Measurements from ENCODE around the gene STAMBPL1.

The STAMBPL1 gene

GRCh38 chr10:88964360-88964759, 84.3 kb downstream of the STAMBPL1 start:
- no peak overlapping the region for H3K4me2 ChIP-seq (ENCODE audit: low read length)
- TF ChIP-seq EZH2phosphoT487 (IDR thresholded peaks at IDR 0.05; ENCODE audit: low read depth) = no peak
- no peak for TF ChIP-seq CTCF (IDR thresholded peaks at IDR 0.05; ENCODE audit: low read depth, low read length)
- H3K4me1 ChIP-seq (ENCODE audit: low read length) = no peaks in the 10 kb centered on the region
- H3K27ac ChIP-seq (ENCODE audit: low read length) = no peak overlapping the region
- no peaks in the 10 kb centered on the region for H3K79me2 ChIP-seq (ENCODE audit: low read length)
- H3K27me3 ChIP-seq (ENCODE audit: low read depth, low read length) = no peaks in the 10 kb centered on the region
- H4K20me1 ChIP-seq (ENCODE audit: insufficient read depth, low read length) = no peaks in the 10 kb centered on the region
- no peaks in the 10 kb centered on the region for H3K9me3 ChIP-seq (ENCODE audit: insufficient read depth, low read length)
- no peaks in the 10 kb centered on the region for H3K36me3 ChIP-seq (replicated peaks; ENCODE audit: low read depth, low read length)
- H3K9ac ChIP-seq (ENCODE audit: low read length) = no peak overlapping the region
- H3K4me3 ChIP-seq (ENCODE audit: low read length) = no peak overlapping the region
- H2AFZ ChIP-seq (ENCODE audit: low read depth, low read length) = no peak overlapping the region

DNA sequence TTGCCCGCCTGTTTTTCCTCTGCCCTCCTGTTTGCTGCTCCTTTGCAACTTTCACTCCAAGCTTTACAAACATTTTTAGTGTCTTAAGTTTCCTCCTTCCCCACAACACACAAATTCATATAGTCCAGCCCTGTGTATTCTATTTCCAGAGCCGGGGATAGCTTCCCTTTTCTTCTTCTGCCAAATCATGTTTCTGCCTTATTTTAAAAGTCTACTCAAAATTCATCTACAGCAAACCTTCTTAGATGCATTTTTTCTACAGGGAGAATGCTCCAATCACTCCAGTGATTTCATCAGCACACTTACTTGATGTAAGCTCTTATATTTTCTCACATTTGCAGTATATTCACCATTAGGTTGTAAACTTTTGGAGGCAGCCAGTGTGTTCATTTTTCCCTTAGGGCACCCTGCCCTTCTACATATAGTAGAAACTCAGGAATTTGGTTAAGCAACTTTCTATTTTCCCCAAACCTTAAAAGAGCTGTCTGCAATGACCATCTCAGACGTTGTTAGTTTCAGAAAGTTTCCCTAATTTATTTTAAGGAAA, 84.9 kb downstream of the STAMBPL1 start:
- TF ChIP-seq CTCF (IDR thresholded peaks at IDR 0.05; ENCODE audit: low read depth, low read length) (no peak), EZH2phosphoT487 (IDR thresholded peaks at IDR 0.05; ENCODE audit: low read depth) (no peak)
- Histone ChIP-seq H3K27me3 (ENCODE audit: low read depth, low read length) (no peaks in the 10 kb centered on the region), H2AFZ (ENCODE audit: low read depth, low read length) (no peak overlapping the region), H3K9ac (ENCODE audit: low read length) (no peak overlapping the region), H3K36me3 (replicated peaks; ENCODE audit: low read depth, low read length) (no peaks in the 10 kb centered on the region), H3K9me3 (ENCODE audit: insufficient read depth, low read length) (no peaks in the 10 kb centered on the region), H3K4me1 (ENCODE audit: low read length) (no peaks in the 10 kb centered on the region), H4K20me1 (ENCODE audit: insufficient read depth, low read length) (no peaks in the 10 kb centered on the region), H3K79me2 (ENCODE audit: low read length) (no peaks in the 10 kb centered on the region), H3K4me2 (ENCODE audit: low read length) (no peak overlapping the region), H3K27ac (ENCODE audit: low read length) (no peak overlapping the region), H3K4me3 (ENCODE audit: low read length) (no peak overlapping the region)

DNA sequence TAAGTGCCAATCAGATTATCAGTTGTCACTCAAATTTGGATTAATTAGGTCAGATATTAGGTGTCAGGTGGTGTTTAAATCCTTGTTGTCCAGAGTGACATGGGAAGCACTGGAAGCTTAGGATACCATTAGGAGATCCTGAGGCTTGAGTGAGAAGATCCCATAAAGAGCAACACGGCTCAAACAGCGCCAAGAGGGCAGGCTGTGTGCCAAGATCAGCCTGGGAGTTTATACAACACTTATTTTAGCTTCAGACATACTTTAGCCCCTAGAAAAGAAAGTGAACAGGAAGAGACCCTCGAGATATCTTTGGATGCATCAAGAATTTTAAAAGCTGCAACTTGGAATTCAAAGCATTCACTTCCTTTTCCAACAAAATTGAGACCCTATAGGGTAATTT, 86.8 kb downstream of the STAMBPL1 start:
- no peak overlapping the region for H3K27ac ChIP-seq (ENCODE audit: low read length)
- H3K4me3 ChIP-seq (ENCODE audit: low read length) = no peak overlapping the region
- H3K36me3 ChIP-seq (replicated peaks; ENCODE audit: low read depth, low read length) = no peaks in the 10 kb centered on the region
- no peak for TF ChIP-seq EZH2phosphoT487 (IDR thresholded peaks at IDR 0.05; ENCODE audit: low read depth)
- TF ChIP-seq CTCF (IDR thresholded peaks at IDR 0.05; ENCODE audit: low read depth, low read length) = no peak
- no peaks in the 10 kb centered on the region for H3K4me1 ChIP-seq (ENCODE audit: low read length)
- no peaks in the 10 kb centered on the region for H4K20me1 ChIP-seq (ENCODE audit: insufficient read depth, low read length)
- no peak overlapping the region for H2AFZ ChIP-seq (ENCODE audit: low read depth, low read length)
- H3K4me2 ChIP-seq (ENCODE audit: low read length) = no peak overlapping the region
- no peaks in the 10 kb centered on the region for H3K27me3 ChIP-seq (ENCODE audit: low read depth, low read length)
- H3K79me2 ChIP-seq (ENCODE audit: low read length) = no peaks in the 10 kb centered on the region
- H3K9me3 ChIP-seq (ENCODE audit: insufficient read depth, low read length) = no peaks in the 10 kb centered on the region
- no peak overlapping the region for H3K9ac ChIP-seq (ENCODE audit: low read length)

DNA sequence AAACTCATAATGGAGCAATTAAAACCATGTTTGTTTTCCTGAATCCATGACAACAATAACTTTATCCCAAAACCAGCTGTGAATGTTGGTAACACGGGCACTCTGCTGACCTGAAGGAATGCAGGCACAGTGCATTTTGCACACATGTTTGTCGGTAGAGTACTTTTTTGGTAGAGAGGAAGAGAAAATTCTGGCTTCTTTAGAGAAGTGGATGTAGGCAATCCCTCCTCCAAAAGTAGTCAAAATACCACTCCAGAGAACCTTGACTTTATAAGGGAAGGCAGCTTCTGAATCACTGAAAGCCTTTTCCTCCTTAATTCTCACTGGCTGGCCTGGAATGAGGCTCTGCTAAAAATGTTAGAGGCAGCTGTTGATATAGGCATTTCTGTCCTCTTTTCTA, 88.3 kb downstream of the STAMBPL1 start:
- no peaks in the 10 kb centered on the region for H3K4me1 ChIP-seq (ENCODE audit: low read length)
- no peak overlapping the region for H3K27ac ChIP-seq (ENCODE audit: low read length)
- no peaks in the 10 kb centered on the region for H4K20me1 ChIP-seq (ENCODE audit: insufficient read depth, low read length)
- H3K4me2 ChIP-seq (ENCODE audit: low read length) = no peak overlapping the region
- H3K27me3 ChIP-seq (ENCODE audit: low read depth, low read length) = no peaks in the 10 kb centered on the region
- no peak for TF ChIP-seq CTCF (IDR thresholded peaks at IDR 0.05; ENCODE audit: low read depth, low read length)
- no peak for TF ChIP-seq EZH2phosphoT487 (IDR thresholded peaks at IDR 0.05; ENCODE audit: low read depth)
- H3K9ac ChIP-seq (ENCODE audit: low read length) = no peak overlapping the region
- no peaks in the 10 kb centered on the region for H3K79me2 ChIP-seq (ENCODE audit: low read length)
- no peak overlapping the region for H3K4me3 ChIP-seq (ENCODE audit: low read length)
- H3K36me3 ChIP-seq (replicated peaks; ENCODE audit: low read depth, low read length) = no peaks in the 10 kb centered on the region
- H2AFZ ChIP-seq (ENCODE audit: low read depth, low read length) = no peak overlapping the region
- H3K9me3 ChIP-seq (ENCODE audit: insufficient read depth, low read length) = no peaks in the 10 kb centered on the region

Data from OCI-LY3 (cell line).